Activated CD4-positive, alpha-beta T cell treated with anti-CD3 and anti-CD28 coated beads for 24 hours (primary cell): ENCODE results near the gene SLC9A3.

Source experiments
- DNase-seq, 2 donors: peaks; one replicate each; pipeline ENCODE4 v3.0.0-alpha.2; 2020; ENCODE audit warnings: low read depth in 2 of 2

Gene SLC9A3

DNA sequence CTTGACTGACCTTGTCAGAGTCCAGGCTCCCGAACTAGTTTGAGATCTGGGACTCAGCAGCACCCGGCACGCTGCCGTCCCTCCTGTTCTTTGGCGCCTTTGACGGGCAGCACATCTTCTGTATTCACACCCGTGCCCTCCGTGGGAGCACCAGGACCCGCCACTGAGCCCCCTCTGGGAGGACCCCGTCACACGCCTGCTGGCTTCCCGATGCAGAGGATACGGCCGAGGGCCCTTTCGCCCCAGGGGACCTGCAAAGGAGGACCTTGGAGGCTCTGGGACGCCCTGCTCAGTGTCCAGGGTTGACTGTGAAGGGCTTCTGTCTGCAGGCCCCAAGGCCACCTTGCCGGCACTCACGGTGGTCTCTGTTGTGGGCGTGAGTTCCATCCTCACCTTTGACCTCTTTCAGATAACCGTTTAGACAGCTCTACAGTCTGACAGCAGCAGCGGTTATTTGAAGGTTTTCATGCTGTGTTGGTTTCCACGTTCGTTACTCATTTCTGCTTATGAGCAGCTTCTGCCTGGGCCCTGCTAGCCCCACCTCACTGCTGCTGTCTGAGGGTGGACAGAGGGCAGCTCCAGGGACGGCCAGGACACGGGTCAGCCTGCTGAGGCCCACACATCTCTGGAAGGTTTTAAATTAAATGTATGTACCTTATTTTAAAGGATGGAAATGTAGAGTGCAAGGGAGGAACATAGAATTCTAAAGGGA is 93.9 kb downstream of the SLC9A3 start:
- DNase-seq = no peak

DNA sequence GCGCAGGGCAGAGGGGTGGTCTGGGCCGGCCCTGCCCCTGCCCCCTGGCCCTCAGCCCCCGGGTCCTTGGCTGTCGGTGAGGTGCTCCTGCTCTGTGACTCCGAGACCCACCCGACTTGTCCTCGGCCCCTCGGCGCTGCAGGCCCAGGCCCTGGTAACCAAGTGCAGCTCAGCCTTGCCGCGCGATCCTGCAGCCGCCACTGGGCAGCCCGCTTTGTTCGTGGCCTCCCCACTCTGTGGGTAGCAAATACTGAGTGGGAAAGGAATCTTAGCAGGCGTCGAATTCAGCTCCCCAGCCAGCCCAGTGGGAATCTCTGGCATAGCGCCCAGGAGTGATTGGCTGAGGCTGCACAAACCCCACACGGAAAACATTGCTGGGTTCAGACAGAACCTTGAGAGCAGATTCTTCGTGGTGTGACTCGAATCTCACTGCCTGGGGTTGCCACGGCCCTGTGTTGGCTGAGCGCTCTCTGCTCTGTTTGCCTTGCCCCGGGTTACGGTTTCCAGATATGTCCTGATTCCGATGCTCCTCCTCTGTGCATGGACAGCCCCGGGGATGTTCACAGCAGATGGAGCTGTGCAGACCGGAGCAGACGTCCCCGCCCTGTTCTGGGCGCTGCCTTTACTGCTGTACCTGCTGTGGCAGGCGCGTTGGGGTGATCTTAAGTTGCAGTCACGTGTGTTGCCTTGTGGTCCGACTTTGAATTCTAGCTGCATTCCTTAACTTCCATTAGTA is 94.6 kb downstream of the SLC9A3 start:
- DNase-seq = no peak

DNA sequence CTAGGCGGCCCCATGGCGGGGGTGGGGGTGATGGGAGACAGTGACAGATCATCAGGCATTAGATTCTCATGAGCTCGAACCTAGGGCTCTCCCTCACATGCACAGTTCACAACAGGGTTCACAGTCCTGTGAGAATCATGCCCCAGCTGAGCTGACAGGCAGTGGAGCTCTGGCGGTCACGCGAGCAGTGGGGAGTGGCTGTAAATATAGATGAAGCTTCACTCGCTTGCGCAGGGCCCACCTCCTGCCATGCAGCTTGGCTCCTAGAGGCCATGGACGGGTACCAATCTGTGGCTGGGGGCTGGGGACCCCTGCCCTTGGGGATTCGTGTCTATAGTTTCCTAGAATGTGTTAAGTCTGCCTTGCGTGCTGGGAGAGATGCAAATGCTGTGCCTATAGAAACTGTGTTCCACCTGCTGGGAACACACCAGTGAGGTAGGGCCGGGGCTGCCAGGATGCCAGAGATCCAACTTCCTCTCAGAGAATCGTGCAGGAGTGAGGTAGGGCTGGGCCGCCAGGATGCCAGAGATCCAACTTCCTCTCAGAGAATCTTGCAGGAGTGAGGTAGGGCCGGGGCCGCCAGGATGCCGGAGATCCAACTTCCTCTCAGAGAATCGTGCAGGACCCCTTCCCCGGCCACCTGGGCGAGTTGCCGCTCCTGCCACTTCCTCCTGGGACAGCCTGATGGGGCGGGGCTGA is 95.3 kb downstream of the SLC9A3 start:
- DNase-seq = no peak

DNA sequence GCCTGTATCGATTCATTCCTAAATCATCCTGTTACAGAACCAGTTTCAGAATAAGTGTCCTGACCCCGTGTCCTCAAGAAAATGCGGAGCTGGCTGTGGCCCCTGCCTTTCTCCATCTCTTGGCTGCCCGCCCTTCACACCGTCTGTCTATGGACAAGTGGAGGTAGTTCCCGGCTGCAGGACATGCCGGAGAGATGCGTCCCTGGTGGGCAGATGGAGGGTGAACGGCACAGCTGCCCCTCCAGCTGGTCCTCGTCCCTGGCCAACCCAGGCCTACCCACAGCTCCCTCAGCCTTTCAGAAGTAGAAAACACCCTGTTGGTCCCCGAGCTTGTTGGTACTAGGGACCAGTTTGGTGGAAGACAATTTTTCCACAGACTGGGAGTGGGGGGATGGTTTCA is 96.0 kb downstream of the SLC9A3 start:
- no peak for DNase-seq

DNA sequence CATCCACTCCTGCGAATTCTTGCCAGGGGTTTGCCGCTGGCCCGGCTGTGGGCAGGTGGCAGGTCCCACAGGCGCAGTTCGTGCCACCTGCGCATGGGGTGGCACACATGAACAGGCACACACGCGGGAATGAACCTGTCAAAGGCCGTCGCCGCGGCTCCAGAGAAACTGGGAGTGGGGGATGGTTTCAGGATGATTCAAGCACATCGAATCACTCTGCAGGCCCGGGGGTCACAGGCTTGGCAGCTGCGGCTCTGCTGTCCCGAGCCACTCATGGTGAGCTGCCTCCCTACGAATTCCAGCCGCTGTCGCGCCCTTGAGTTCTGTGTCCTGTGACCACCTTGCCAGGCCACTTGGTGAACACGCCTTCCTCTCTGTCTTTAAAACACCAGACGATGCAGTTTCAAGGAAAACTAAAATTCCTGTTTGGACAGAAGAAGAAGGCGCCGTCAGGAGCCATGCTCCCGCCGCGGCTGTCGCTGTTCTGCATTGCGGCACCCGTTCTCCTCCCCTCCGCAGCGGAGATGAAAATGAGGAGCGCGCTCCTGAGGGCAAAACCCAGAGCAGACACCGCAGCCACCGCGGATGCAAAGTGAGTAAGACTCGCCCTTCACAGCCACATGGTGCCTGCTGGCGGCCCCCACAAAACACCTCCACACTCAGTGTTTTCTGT is 96.7 kb downstream of the SLC9A3 start:
- no peak for DNase-seq

DNA sequence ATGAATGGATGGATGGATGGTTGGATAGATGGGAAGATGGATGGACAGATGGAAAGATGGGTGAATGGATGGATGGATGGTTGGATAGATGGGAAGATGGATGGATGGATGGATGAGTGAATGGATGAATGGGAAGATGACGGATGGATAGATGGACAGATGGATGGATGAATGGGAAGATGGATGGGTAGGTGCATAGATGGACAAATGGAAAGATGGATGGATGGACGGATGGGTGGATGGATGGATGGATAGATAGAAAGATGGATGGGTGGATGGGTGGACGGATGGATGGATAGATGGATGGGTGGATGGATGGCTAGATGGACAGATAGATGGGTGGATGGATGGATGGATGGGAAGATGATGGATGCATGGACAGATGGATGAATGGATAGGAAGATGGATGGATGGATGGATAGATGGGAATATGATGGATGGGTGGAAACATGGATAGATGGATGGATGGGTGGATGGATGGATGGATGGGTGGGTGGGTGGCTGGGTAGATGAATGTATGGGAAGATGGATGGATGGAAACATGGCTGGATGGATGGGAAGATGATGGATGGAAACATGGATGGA is 97.8 kb downstream of the SLC9A3 start:
- DNase-seq = no peak

DNA sequence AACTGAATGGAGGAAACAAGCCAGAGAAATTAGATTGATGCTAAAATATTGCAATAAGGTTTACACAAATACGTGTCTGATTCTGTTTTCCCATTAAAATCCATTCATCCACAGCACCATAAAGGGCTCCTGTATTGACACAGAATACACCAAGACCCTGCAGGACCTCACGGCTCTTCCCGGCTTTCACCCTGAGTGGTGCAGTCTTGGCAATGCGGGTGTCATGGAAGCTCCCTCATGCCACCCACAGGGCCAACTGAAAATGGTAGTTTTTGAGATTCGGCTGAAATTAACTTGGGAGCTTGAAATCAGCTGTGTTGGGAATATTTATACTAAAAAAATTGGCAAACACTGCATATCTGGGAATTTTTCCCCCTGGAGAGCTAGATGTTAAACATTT is 98.5 kb downstream of the SLC9A3 start:
- no peak for DNase-seq

DNA sequence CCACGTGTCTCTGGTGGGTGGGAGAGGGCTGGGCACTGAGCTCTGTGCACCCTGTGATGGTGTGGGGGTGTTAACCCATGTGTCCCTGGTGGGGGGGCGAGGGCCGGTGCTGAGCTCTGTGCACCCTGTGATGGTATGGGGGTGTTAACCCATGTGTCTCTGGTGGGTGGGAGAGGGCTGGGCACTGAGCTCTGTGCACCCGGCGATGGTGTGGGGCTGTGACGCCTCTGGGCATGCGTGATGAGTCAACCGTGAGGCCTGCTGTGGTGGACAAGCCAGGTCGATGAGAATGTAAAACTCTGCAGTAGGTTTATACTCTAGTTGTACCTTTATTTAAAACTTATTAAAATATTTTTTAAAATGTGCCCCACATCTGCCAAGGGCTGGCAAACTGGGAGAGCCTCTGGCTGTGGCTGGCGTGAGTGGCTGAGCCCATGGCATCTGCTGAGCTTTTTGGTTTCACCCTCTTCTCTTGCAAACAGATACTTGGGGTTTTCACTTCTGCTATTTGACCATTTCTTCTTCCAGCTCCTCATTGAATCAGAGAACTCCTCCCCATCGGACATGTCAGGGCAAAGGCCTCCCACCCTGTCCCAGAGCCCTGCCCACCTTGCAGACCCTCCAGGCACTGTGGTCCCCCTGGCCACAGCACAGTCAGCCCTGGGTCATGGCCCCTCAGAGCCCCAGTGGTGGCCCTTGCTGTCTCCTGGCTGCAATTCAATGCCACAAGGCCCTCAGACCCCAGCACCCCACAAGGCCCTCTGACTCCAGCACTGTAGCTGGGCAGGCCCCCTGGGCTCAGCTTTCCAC is 99.7 kb downstream of the SLC9A3 start:
- no peak for DNase-seq

DNA sequence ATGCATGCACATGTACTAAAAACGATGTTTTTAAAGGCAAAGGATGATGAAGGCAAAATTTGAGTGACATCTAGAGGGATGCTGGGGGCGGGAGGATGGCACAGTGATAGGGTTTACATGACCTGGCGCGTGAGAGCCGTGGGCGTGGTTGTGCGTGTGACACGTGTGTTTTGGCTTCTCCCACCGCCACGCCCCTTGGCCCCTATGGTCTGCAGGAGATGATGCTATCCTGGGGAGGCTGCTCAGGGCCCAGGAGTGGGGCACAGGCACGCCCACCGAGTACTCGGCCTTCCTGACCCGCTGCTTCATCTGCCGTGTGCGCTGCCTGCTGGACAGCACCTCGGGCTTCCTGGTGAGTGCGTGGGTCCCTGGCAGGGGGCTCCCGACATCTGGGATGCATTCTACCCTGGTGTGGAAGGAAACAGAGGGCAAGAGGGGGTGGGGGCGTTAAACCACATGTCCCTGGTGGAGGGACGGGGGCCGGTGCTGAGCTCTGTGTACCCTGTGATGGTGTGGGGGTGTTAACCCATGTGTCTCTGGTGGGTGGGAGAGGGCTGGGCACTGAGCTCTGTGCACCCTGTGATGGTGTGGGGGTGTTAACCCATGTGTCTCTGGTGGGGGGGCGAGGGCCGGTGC is 100.5 kb downstream of the SLC9A3 start:
- DNase-seq = no peak

DNA sequence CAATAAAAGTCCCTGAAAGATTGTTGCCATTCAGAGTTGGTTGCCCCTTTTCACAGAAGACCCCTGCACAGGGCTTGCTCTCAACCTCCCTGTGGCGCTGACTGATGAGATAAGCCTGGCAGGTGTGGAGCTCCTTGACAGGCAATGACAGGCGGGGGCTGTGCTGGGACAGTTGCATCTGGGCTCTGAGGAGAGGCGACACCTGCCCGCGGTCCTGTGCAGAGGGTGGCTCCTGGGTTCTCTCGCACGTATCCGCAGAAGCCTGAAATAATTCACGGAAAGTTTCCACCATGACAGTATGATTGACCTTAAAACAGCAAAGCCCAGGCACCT is 101.0 kb downstream of the SLC9A3 start:
- no peak for DNase-seq

DNA sequence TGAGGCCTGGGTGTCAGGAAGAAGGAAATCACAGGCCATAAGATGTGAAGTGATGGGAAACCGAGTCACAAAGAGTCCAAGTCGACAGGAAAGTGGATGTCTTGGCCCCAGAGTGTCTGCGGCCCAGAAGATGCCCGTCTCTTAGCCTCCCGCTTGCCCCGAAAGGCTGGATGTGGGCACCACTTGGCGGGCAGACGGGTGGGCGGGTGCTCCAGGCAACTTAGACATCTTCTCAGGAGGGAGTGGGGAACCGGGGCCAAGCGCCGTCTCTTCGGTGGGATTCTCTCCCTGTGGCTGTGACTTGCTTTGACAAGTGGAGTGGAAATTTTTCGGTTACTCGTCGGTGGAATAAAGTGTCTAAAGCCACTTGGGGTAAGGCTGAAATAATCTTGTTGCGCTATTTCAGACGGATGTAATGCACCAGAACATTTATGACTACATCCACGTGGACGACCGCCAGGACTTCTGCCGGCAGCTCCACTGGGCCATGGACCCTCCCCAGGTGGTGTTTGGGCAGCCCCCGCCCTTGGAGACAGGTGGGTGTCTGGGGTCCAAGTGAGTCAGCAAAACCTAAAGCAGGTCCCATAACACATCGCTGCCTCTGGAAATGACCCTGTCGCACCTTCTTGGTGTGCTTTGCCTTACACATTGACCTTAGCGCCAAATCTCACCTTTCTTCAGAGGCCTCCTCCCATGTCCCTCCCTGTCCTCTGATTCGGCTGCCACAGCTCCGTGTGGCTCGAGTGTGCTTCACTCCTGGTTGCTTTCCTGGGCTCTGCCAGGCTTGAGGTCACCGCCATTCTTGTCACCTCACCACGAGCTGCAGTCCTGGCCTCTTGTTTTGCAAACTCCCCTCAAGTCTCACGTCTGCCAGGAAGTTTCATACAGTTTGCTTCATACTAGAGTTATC is 101.7 kb downstream of the SLC9A3 start:
- no peak for DNase-seq

DNA sequence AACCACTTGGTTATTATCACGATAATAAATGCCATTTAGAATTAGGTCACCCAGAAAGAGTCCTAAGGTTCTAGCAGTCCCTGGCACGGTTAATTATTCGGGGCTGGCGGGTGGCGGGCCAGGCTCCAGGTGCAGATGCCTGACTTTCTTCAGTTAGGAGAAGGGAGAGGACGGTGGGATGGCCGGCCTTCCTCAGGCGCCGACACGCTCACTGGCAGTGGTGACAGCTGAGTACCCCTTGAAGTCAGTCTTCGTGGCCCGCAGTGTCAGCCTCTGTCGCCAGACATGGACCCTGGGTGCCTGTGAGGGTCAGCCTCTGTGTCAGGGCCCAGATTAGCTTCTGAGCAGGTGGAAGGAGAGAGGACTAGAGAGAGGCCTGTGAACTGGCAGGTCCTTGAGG is 102.3 kb downstream of the SLC9A3 start:
- DNase-seq = no peak

DNA sequence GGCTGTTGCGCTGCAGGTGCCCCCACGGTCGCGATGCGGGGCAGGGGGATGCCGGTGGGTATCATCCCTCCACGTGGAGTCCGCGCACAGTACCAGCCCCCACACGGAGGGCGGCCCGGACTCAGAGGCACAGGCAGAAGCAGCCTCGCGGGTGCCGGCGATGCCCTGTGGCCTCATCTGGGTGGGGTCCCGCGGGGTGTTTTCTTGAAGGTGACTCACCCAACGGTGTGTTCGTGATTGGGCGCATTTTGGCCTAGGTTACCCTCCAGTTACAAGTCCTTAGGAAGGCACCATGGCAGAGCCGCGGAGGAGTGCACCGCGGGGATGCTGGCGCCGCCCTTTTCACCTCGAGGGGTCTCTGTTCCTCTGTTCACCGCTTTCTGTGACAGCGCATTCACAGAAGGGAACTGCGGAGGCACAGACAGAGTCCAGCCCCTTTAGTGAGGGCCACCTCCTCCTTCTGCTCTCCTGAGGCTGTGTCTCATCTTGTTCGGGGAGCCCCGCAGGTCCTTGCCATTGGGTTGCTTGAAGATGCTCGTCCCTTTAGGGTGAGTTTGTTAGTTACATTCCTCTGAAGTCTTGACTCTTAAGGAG is 102.9 kb downstream of the SLC9A3 start:
- DNase-seq = no peak

DNA sequence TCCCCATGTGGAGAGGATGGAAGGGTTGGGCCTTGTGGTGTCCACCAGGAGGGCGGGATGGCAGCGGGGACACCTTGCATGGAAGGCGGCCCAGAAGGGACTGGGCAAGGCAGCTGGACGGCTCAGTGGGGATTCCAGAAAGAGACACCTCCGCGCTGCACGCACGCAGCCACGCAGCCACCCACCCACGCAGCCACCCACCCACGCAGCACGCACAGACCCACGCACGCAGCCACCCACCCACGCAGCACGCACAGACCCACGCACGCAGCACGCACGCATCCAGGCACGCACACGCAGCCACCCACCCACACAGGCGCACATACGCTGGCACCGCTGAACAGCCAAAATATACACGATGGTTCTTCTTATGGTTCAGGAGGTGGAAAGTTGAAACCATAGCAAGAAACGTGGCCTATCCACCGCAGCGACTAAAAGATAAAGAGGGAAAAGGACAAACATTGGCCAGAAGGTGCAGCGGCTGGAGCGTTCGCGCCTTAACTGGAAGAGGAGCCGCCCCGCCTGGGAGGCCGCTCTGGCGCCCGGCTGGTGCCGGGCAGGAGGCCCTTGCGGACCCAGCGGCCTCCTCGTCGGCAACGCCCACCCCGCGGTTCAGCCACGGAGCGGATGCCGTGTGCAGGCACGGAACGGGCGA is 103.5 kb downstream of the SLC9A3 start:
- DNase-seq = no peak
